ENCODE results near the gene GATAD2A. TPM values are rescaled to one million over a fixed set of nuclear protein-coding genes. Genes with fewer than 3 reads are reported as not detected.

The GATAD2A gene
- total and polyA plus RNA-seq, 9 of the 15 experiments (the other 6 are each of a cell fraction or from before 2014, with no cell fraction given), result 2.4 to 226 (median 44.2) TPM

- Histone ChIP-seq H2AFZ (ENCODE audit: low read depth, low read length) (no peak overlapping the region), H3K4me2 (ENCODE audit: insufficient read depth, low read length) (no peak overlapping the region), H3K9me1 (ENCODE audit: control insufficient read depth, insufficient read depth, low read length) (peaks cover 4% of the 10 kb centered on the region), H4K20me1 (replicated peaks; ENCODE audit: control insufficient read depth, insufficient read depth, low read length) (peaks cover 20% of the 10 kb centered on the region; the same call in 1 of the 2 replicates), H3K9me3 (replicated peaks; ENCODE audit: control insufficient read depth, insufficient read depth, low read depth, low read length) (no peaks in the 10 kb centered on the region), H3K4me3 (no peak overlapping the region), H3K9ac (ENCODE audit: insufficient read depth in 1 of 2, low read depth in 2 of 2, low read length in 2 of 2) (peak overlapping the region in 1 of 2 experiments; percentile 83; a peak in 2 of 4 replicates), H3K27me3 (ENCODE audit: control insufficient read depth in 2 of 2, insufficient read depth in 2 of 2, low read length in 2 of 2) (no peaks in the 10 kb centered on the region), H3K4me1 (replicated peaks in 1 of 2; ENCODE audit: control insufficient read depth in 2 of 2, insufficient read depth in 2 of 2, low read length in 2 of 2) (peaks cover 38 to 48% of the 10 kb centered on the region in 2 experiments), H3K27ac (ENCODE audit: extremely low read depth, low read depth, low read length) (0 out of 3 replicates have a peak overlapping the region, but pooled peaks have one; percentile 10), H3K36me3 (ENCODE audit: control insufficient read depth, insufficient read depth, low read length) (peaks cover 66% of the 10 kb centered on the region; the same call in 2 of the 3 replicates), H3K79me2 (ENCODE audit: control insufficient read depth, insufficient read depth, low read length) (peaks cover 94% of the 10 kb centered on the region)
- 80% methylated on average over 15 of the region's 15 CpGs for WGBS (ENCODE audit: insufficient coverage, low coverage, missing lambda C conversion rate)
- in situ Hi-C loops (cut with MboI), result no loop called here
- intact Hi-C loops (cut with micrococcal nuclease), result loop anchor here (5.0 kb wide), 1 partner anchor 99 kb away; no protein-coding TSS in a partner anchor
- ChIA-PET CTCF (ENCODE audit: low intra/inter-chr PET ratio) (no interaction called here), POLR2A (interaction anchor here (0.5 to 1.7 kb wide), 3 partner anchors 10 to 19 kb away, joined by 3 to 6 read pairs (median 3); no protein-coding TSS in a partner anchor)
- no peak for FAIRE-seq
- no peak for ATAC-seq
- no TSS peak for BruUV-seq (replicated peaks)
- DNase-seq (ENCODE audit: extremely low read depth in 1 of 4, low spot score in 3 of 4), result no peak
- TF ChIP-seq STAT5A (IDR thresholded peaks at IDR 0.05; ENCODE audit: borderline replicate concordance, low read length) (no peak), SMC3 (conservative IDR thresholded peaks at IDR 0.05; ENCODE audit: insufficient read depth, low read depth, low read length) (no peak), COPS2 (conservative IDR thresholded peaks at IDR 0.05) (no peak), ZNF239 (CRISPR knock-in tag; IDR thresholded peaks at IDR 0.05) (no peak), LARP7 (IDR thresholded peaks at IDR 0.05) (no peak), ZNF395 (CRISPR knock-in tag; IDR thresholded peaks at IDR 0.05) (no peak), DIDO1 (tag; IDR thresholded peaks at IDR 0.05; ENCODE audit: low read depth) (no peak), POLR2G (IDR thresholded peaks at IDR 0.05; ENCODE audit: low read depth, low read length) (peak; percentile 52), SMARCA5 (IDR thresholded peaks at IDR 0.05) (no peak), ATF2 (CRISPR knock-in tag; IDR thresholded peaks at IDR 0.05) (no peak), PTRF (tag; IDR thresholded peaks at IDR 0.05) (no peak), KLF6 (CRISPR knock-in tag; IDR thresholded peaks at IDR 0.05; ENCODE audit: borderline replicate concordance) (no peak), KDM4B (IDR thresholded peaks at IDR 0.05; ENCODE audit: borderline replicate concordance in 2 of 2, low read depth in 1 of 2) (0 out of 4 replicates have a peak, but pooled peaks of 1 of the 2 experiments have one; percentile 21)
Observed at GRCh38 chr19:19486343-19487076, 81.0 kb downstream of the GATAD2A start.
